Measurements from ENCODE around the gene RNU6-9.
"Not testable (repeated sequence)": the region's sequence is repeated elsewhere in the genome, so short reads cannot be mapped to it uniquely, and the experiment has no call there.

Gene RNU6-9

GRCh38 chr19:875265-875879 is 17.9 kb upstream of the RNU6-9 start:
- no peak overlapping the region for H3K4me3 ChIP-seq (replicated peaks; ENCODE audit: low read depth, low read length)
- no peak for DNase-seq (ENCODE audit: low read depth)
- no peak for TF ChIP-seq CTCF (IDR thresholded peaks at IDR 0.05; ENCODE audit: low read length, missing control alignments)

- no peak for DNase-seq (ENCODE audit: low read depth)
- H3K4me3 ChIP-seq (replicated peaks; ENCODE audit: low read depth, low read length), result no peak overlapping the region
- TF ChIP-seq CTCF (IDR thresholded peaks at IDR 0.05; ENCODE audit: low read length, missing control alignments), result no peak
Observed at GRCh38 chr19:876089-876488, 17.2 kb upstream of the RNU6-9 start.

GRCh38 chr19:876780-877314 is 16.4 kb upstream of the RNU6-9 start:
- no peak for TF ChIP-seq CTCF (IDR thresholded peaks at IDR 0.05; ENCODE audit: low read length, missing control alignments)
- no peak for DNase-seq (ENCODE audit: low read depth)
- no peak overlapping the region for H3K4me3 ChIP-seq (replicated peaks; ENCODE audit: low read depth, low read length)

- not testable (repeated sequence) for DNase-seq (ENCODE audit: low read depth); H3K4me3 ChIP-seq (replicated peaks; ENCODE audit: low read depth, low read length)
Observed at GRCh38 chr19:877992-878660, 15.2 kb upstream of the RNU6-9 start.

- H3K4me3 ChIP-seq (replicated peaks; ENCODE audit: low read depth, low read length); DNase-seq (ENCODE audit: low read depth): not testable (repeated sequence)
Observed at GRCh38 chr19:878751-879561, 14.3 kb upstream of the RNU6-9 start.

GRCh38 chr19:879711-880438 is 13.4 kb upstream of the RNU6-9 start:
- no peak for DNase-seq (ENCODE audit: low read depth)
- no peak for TF ChIP-seq CTCF (IDR thresholded peaks at IDR 0.05; ENCODE audit: low read length, missing control alignments)
- H3K4me3 ChIP-seq (replicated peaks; ENCODE audit: low read depth, low read length), result no peak overlapping the region

GRCh38 chr19:881385-882071 is 11.8 kb upstream of the RNU6-9 start:
- no peak for TF ChIP-seq CTCF (IDR thresholded peaks at IDR 0.05; ENCODE audit: low read length, missing control alignments)
- no peak for DNase-seq (ENCODE audit: low read depth)
- H3K4me3 ChIP-seq (replicated peaks; ENCODE audit: low read depth, low read length), result no peak overlapping the region

Measured in fibroblast of pulmonary artery (primary cell).